Measurements from ENCODE around the gene UGT1A8.
A peak's percentile ranks its signal among the peaks of the same experiment; 100 is the strongest.

UGT1A8 gene

DNA sequence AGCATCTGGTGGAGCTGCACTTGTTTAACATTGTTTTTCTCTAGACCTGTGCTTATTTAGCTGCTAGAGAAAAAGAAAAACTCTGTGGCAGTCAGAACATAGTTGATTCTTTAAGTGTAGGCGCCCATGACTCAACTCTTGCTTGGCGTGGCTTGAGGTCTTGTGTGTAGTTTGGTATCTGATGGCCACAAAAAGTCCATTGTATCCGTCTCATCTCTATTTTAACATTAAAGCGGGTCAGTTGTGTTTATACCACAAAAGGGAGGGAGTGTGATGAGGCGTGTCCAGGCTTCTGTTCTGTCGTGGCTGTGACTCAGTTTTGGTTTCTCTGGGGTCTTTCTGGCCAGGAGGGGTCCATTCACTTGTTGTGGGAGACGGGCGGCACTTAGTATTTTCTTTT is 24.2 kb upstream of the UGT1A8 start:
- Histone ChIP-seq H3K27ac (ENCODE audit: low read depth, low read length, poor library complexity, severe bottlenecking) (peak overlapping the region; percentile 20), H3K4me2 (ENCODE audit: low read length) (no peak overlapping the region; the same call in 1 of the 2 replicates), H3K4me3 (ENCODE audit: low read depth, low read length, poor library complexity, severe bottlenecking) (no peak overlapping the region)

DNA sequence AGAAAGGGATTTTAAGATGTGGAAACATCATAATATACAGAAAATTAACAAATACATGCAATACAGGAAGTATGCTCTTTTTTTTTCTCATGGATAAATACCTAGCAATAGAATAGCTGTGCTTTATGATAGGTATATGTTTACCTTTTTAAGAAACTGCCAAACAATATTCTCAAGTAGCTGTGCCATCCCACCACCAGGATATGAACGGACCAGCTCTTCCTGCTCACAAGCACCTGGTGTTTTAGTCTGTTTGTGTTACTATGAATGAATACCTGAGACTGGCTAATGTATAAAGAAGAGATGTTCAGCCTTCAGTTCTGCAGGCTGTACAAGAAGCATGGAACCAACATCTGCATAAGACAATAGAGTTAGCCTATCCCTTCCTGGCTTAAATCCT is 19.9 kb upstream of the UGT1A8 start:
- Histone ChIP-seq H3K79me2 (ENCODE audit: insufficient read depth, low read length) (no peaks in the 10 kb centered on the region), H3K27me3 (ENCODE audit: insufficient read depth, low read length) (no peaks in the 10 kb centered on the region), H3K9ac (ENCODE audit: low read length) (no peak overlapping the region), H2AFZ (ENCODE audit: low read length) (no peak overlapping the region), H3K36me3 (ENCODE audit: insufficient read depth, low read length) (no peaks in the 10 kb centered on the region), H3K4me1 (ENCODE audit: insufficient read depth, low read length, severe bottlenecking) (peaks cover 11% of the 10 kb centered on the region), H3K27ac (ENCODE audit: low read depth, low read length, poor library complexity, severe bottlenecking) (no peak overlapping the region), H3K4me3 (ENCODE audit: low read depth, low read length, poor library complexity, severe bottlenecking) (no peak overlapping the region), H4K20me1 (ENCODE audit: insufficient read depth, low read length) (no peaks in the 10 kb centered on the region), H3F3A (ENCODE audit: insufficient read depth, low read length) (no peaks in the 10 kb centered on the region), H3K4me2 (ENCODE audit: low read length) (no peak overlapping the region), H3K9me2 (ENCODE audit: low read depth, low read length) (no peaks in the 10 kb centered on the region), H3K9me3 (ENCODE audit: low read length) (0 out of 2 replicates have a peak, but pooled peaks cover 2% of the 10 kb centered on the region)
- TF ChIP-seq, protein P1, sequence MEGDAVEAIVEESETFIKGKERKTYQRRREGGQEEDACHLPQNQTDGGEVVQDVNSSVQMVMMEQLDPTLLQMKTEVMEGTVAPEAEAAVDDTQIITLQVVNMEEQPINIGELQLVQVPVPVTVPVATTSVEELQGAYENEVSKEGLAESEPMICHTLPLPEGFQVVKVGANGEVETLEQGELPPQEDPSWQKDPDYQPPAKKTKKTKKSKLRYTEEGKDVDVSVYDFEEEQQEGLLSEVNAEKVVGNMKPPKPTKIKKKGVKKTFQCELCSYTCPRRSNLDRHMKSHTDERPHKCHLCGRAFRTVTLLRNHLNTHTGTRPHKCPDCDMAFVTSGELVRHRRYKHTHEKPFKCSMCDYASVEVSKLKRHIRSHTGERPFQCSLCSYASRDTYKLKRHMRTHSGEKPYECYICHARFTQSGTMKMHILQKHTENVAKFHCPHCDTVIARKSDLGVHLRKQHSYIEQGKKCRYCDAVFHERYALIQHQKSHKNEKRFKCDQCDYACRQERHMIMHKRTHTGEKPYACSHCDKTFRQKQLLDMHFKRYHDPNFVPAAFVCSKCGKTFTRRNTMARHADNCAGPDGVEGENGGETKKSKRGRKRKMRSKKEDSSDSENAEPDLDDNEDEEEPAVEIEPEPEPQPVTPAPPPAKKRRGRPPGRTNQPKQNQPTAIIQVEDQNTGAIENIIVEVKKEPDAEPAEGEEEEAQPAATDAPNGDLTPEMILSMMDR (IDR thresholded peaks at IDR 0.05; ENCODE audit: low read length) = no peak
- no peak for TF ChIP-seq EZH2 (IDR thresholded peaks at IDR 0.05; ENCODE audit: borderline replicate concordance, low read length)

More for the DNA sequence above, 24.2 kb upstream of the UGT1A8 start:
- no peaks in the 10 kb centered on the region for H3K9me2 ChIP-seq (ENCODE audit: low read depth, low read length)
- H3F3A ChIP-seq (ENCODE audit: insufficient read depth, low read length) = no peaks in the 10 kb centered on the region
- H3K36me3 ChIP-seq (ENCODE audit: insufficient read depth, low read length) = no peaks in the 10 kb centered on the region
- TF ChIP-seq, protein P1 (IDR thresholded peaks at IDR 0.05; ENCODE audit: low read length) = no peak
- no peak for TF ChIP-seq EZH2 (IDR thresholded peaks at IDR 0.05; ENCODE audit: borderline replicate concordance, low read length)
- H4K20me1 ChIP-seq (ENCODE audit: insufficient read depth, low read length) = no peaks in the 10 kb centered on the region
- no peaks in the 10 kb centered on the region for H3K79me2 ChIP-seq (ENCODE audit: insufficient read depth, low read length)
- no peak overlapping the region for H3K9ac ChIP-seq (ENCODE audit: low read length)
- H3K27me3 ChIP-seq (ENCODE audit: insufficient read depth, low read length) = no peaks in the 10 kb centered on the region
- H3K9me3 ChIP-seq (ENCODE audit: low read length) = no peaks in the 10 kb centered on the region
- H3K4me1 ChIP-seq (ENCODE audit: insufficient read depth, low read length, severe bottlenecking) = peaks cover 11% of the 10 kb centered on the region
- no peak overlapping the region for H2AFZ ChIP-seq (ENCODE audit: low read length)

DNA sequence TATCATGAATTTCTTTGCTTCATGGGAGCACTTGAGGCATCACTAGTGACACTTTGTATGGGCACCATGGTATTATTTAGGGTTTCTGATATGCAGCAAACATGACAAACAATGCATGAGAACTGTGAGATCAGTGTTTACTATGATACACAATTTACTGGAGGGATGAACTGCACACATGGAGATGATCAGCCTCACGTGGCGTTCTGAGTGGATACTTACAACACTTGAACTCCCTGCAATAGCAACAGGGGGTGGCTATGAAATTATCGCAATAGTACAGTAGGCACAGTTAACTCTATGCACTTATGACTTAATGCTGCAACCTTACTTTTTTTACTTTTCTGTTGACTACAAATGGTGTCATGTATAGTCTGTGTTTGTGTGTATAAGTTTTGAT is 18.5 kb upstream of the UGT1A8 start:
- H3K4me3 ChIP-seq (ENCODE audit: low read depth, low read length, poor library complexity, severe bottlenecking) = no peak overlapping the region
- H3K9me2 ChIP-seq (ENCODE audit: low read depth, low read length) = no peaks in the 10 kb centered on the region
- no peak overlapping the region for H3K27ac ChIP-seq (ENCODE audit: low read depth, low read length, poor library complexity, severe bottlenecking)
- no peak overlapping the region for H3K9ac ChIP-seq (ENCODE audit: low read length)
- H3K36me3 ChIP-seq (ENCODE audit: insufficient read depth, low read length) = no peaks in the 10 kb centered on the region
- no peaks in the 10 kb centered on the region for H3K27me3 ChIP-seq (ENCODE audit: insufficient read depth, low read length)
- H3K4me2 ChIP-seq (ENCODE audit: low read length) = no peak overlapping the region
- no peaks in the 10 kb centered on the region for H3K79me2 ChIP-seq (ENCODE audit: insufficient read depth, low read length)
- H3K4me1 ChIP-seq (ENCODE audit: insufficient read depth, low read length, severe bottlenecking) = no peaks in the 10 kb centered on the region
- no peak overlapping the region for H2AFZ ChIP-seq (ENCODE audit: low read length)
- no peaks in the 10 kb centered on the region for H3F3A ChIP-seq (ENCODE audit: insufficient read depth, low read length)
- TF ChIP-seq, protein P1 (IDR thresholded peaks at IDR 0.05; ENCODE audit: low read length) = no peak
- no peak for TF ChIP-seq EZH2 (IDR thresholded peaks at IDR 0.05; ENCODE audit: borderline replicate concordance, low read length)
- 0 out of 2 replicates have a peak, but pooled peaks cover 2% of the 10 kb centered on the region for H3K9me3 ChIP-seq (ENCODE audit: low read length)
- H4K20me1 ChIP-seq (ENCODE audit: insufficient read depth, low read length) = no peaks in the 10 kb centered on the region
